GM19023 (cell line): Measurements from ENCODE around the gene TAF8.

Experiments
- ATAC-seq: cut with Tn5 transposase; IDR thresholded peaks from one replicate; pipeline ENCODE4 v1.9.1; 2021; ENCODE audit warnings: mild to moderate bottlenecking, moderate library complexity; ENCODE audit not compliant: unreplicated experiment

The TAF8 gene

DNA sequence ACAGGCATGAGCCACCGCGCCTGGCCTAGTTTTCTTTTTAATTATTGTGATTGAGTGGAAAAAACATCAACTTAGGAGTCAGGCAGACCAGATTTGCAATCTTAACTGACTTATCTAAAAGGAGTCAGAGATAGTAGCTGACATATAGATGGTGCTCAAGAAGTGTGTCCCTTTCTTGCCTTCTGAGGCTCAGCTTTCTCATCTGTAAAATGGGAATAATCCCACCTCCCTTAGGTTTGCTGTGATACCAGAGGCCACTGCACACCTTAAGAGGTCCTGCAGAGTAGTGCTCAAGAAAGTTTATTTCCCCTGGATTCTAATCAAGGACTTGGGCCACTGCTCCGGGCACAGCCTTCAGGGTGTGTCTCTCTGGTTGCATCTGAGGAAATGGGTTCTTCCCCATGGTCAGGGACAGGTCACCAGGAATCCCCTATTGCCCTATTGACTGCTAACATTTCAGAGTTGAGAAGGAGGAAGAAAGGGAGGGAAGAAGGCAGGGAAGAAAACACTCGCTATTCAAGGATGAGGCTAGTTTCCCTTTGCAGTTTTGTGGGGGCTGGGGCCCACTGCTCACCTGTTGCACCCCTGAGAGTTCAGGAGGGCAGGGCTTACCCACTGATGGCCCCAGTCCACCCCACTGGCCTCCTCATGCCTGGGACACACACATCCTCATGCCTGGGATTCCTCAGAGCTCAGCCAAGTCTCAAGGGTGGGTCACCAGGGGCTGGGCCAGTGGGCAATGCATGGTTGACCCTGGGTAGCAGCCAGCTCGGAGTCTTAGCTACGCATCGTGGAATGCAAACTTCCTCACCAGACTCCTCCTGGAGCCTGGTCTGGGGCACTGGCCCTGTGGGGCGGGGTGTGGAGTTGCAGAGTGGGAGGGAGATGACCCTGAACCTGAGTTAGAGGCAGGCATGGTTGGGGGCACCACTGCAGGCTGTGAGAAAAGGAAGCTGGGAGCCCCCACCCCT is 70.9 kb downstream of the TAF8 start:
- ATAC-seq, result no peak

DNA sequence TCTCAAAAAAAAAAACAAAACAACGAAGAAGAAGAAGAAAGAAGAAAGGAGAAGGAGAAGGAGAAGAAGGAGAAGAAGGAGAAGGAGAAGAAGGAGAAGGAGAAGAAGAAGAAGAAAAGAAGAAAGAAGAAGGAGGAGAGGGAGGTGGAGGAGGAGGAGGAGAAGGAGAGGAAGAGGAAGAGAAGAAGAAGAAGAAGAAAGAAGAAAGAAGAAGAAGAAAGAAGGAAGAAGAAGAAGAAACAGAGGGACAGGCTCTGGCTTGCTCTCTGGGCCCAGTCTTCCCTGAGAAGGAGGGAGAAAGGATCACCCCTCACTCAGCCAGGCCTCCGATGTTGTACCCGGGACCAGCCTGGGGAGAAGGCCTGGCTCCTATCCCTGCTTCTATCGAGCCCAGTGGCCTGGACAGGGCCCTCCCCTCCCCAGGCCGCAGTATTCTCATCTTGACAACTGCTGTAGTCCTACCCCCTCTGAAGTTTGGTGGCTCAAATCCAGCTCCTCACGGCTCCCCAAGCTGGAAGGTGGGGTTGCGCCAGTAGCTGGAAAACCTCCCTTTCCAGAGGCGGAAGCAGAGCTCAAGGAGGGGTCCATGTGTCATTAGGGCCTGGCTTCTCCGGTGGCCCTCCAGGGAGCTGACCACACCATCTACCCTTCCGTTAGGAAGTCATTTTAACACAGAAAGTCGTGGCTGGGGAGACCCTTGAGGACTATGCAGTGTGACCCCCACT is 73.2 kb downstream of the TAF8 start:
- no peak for ATAC-seq

DNA sequence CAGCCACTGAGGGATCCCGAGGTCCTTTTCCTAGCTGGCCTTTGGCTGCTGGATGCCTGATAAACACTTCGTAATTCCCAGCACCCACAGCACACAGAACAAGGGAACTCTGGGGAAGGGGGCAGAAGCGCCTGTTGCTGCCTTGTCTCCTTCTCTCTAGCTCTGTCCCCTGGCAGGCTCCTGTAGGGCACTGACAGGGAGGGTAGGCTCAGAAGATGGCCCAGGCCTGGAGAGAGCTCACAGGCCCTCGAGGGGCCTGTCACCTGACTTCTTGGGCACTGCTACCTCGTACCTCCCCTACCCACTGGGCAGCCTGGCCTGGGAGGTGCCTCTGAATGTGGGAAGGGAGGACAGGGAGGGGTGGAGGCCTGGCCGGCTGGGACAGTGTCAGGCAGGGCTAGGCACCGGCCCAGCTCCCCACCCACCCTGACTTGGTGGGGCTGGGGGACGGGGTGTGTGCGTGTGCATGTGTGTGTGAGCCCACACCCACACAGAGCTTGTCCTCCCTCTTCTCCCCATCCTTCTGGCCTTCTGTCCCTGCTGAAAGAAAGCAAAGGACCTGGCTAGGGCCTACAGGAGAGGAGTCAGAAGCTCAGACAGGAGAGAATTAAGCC is 74.0 kb downstream of the TAF8 start:
- no peak for ATAC-seq

DNA sequence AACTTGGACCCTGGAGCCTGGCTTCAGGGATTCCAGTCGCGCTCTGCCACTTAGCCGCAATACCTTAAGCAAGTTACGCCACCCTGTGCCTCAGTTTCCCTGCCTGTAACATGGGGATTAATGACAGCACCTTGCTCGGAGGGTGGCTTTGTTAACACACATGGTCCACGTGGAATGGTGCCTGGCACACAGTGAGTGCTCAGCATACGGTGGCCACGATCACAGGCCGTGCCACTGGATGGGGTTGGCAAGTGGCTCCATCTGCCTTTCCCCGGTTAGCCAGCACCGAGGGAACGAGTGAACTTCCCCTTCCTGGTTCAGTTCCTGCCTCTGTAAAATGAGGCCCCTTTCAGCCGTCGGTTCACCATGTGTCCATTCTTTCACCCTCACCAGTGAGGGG is 74.9 kb downstream of the TAF8 start:
- ATAC-seq, result no peak

DNA sequence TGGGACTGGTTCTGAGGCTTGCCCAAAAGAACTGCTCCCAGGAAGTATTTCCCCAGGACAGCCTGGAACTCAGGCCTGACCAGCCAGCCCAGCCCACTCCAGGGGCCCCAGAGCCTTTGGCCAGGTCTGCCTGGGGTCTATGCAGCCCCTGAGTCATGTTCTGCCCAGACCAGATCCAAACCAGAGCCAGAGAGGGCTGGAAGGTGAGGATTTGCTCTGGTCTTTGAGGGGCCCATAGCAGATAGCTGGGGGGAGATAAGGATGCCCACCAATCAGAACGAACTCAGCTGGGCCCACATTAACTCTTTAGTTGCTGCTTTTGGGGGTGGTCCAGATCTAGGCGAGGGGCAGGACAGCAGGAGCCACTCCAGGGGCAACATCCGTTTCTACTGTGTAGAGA is 75.3 kb downstream of the TAF8 start:
- ATAC-seq, result no peak

DNA sequence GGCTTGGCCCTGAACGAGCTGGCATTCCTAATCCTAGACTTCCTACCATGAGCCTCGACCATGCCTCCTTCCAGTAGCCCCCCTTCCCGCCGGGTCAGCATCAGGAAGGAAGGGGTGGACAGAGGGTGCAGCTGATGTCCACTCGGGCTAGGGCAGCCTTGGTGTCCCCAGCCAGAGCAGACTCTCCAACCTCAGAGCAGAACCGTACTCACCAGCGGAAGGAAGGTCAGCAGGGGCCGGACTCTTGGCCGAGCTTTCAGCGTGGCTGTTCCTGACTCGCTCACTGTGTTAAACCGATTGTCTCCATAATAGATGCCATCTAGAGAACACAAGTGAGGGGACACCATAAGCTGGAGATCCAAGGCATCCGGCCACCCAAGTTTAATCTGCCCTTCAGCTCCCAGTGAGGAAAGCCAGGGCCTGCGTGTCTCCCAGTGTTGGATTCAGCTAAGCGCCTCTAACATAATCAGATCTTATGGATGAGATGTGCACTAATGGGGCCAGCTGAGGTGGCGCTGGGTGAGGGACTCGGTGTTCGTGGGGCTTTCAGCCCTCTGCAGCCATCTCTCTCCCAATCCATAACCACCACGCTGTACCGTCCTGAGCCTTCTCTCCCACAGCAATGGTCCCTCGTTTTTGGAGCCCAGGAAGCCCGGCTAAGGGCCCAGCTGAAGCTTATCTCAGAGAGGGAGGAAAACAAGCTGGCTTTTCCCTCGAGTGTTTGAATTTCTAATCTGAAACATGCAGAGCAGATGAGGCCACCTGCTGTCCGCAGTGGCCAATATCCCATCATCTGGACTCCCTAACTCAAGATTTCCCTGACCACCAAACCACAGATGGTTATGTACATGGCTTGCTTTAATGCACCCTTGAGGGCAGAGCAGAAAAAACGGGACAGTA is 78.4 kb downstream of the TAF8 start:
- ATAC-seq, result no peak

DNA sequence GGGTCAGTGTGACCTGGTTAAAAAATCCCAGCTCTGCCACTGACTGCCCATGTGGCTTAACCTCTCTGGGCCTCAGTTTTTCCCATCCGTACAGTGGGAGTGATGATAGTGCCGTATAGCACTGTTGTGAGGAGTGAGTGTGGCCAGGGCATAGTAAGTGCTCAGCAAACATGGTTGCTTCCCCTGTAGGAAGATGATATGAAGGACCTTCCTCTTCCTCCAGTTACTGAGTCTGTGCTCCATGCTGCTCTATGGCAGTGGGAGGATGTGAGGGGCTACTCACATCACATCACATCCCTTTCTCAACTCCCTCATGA is 79.0 kb downstream of the TAF8 start:
- ATAC-seq, result no peak

DNA sequence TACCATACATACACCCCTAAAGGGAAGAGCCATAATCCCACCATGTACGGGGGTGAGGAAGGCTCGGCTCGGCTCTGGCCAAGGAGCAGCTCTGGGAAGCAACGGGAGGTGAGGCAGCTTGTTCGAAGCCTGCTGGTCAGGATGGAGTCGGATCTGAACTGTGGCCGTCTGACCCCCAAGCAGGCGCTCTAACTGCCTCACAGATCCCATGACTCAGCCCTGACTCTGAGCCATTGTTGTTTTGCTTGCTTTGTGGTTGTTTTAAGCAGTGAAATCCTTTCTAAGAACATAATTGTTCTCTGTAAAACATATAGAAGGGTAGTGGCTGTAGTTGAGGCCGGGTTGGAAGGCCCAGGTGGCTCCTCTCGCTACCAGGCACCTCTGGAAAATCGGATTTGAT is 81.2 kb downstream of the TAF8 start:
- ATAC-seq, result no peak

DNA sequence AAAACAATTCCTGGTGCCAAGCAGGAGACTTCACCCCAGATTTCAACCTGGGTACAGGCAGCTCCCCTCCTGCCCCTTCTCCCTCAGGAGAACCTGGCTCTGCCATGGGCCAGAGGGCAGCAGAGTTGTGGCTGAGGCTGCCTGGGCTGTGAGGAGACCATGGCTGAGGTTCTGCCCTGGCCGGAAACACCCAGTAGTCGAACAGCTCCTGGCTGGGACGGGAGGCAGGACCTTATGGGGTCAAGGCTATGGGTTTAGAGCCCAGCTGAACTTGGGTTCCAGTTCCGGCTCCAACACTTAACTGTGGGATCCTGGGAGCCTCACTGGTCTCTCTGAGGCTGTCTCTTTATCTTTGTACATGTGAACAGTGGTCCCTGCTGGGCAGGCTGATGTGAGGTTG is 83.6 kb downstream of the TAF8 start:
- ATAC-seq, result no peak

DNA sequence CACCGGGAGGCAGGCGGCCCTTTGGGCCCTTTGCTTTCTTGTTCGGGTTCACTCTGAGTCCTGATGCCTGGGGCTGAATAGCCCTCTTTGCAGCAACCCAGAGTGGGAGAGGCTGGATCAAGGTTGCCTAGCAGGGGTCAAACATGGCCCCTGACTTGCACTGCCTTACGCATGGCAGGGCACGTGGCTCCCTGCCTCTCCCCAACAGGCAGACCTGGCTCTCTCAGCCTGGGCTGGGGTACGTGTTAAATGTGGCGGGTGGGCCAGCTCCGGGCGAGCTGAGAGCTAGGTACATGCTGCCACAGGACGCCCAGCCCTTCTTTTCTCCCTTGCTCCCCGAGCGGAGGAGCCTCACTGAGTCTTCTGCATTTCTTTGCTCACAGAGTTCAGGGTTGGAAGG is 84.8 kb downstream of the TAF8 start:
- no peak for ATAC-seq

DNA sequence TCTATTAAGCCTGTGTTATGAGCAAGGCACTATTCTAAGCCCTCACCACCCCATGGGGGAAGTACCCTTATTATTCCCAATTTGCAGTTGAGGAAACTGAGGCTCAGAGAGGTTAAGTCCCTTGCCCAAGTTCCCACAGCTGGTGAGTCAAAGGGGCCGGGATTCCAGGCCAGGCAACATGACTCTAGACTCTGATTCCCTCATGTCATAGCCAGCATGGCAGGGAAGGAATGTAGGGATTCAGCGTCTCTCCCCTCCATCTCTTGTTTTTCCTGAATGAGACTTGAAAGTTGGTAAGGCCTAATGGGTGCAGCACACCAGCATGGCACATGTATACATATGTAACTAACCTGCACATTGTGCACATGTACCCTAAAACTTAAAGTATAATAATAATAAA is 85.4 kb downstream of the TAF8 start:
- ATAC-seq, result no peak

DNA sequence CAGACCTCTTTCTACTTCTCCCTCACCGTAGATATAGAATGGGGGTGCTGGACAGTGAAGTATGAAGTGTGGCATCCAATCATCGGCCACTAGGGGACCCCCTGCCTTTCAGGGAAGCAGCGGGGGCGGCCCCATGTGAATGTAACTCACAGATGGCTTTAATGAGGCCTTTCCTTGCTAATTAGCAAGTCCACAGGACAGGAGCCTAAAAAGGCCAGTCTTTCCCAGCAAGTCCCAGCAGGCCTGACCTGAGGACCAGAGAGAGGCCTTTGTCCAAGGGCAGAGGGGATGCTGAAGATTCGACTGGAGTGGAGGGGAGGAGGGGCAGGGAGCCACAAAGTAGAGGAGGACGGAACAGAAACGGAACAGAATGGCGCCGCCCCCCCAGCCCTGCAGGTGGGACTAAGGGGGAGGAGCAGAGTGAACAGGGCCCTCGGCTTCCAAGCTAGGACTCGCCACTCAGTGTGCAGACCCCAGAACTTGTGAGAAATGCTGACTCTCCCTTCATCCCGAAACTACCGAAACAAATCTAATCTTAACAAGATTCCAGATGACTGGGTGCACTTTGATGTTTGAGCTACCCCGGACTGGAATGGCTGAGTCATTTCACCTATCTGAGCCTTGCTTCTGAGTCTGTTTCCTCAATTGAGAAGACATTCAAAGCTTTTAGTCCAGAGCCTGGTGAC is 86.3 kb downstream of the TAF8 start:
- peak; percentile 57 for ATAC-seq
